CD4-positive, alpha-beta T cell treated with Interleukin-6 for 4 hours (primary cell): ENCODE data around the gene HPCA.
A peak's percentile ranks its signal among the peaks of the same experiment; 100 is the strongest.
"Not testable (repeated sequence)": the region's sequence is repeated elsewhere in the genome, so short reads cannot be mapped to it uniquely, and the experiment has no call there.

Experiments
- DNase-seq: peaks from one replicate; pipeline ENCODE4 v3.0.0-alpha.2; 2020; ENCODE audit warnings: mixed read lengths

HPCA gene

DNA sequence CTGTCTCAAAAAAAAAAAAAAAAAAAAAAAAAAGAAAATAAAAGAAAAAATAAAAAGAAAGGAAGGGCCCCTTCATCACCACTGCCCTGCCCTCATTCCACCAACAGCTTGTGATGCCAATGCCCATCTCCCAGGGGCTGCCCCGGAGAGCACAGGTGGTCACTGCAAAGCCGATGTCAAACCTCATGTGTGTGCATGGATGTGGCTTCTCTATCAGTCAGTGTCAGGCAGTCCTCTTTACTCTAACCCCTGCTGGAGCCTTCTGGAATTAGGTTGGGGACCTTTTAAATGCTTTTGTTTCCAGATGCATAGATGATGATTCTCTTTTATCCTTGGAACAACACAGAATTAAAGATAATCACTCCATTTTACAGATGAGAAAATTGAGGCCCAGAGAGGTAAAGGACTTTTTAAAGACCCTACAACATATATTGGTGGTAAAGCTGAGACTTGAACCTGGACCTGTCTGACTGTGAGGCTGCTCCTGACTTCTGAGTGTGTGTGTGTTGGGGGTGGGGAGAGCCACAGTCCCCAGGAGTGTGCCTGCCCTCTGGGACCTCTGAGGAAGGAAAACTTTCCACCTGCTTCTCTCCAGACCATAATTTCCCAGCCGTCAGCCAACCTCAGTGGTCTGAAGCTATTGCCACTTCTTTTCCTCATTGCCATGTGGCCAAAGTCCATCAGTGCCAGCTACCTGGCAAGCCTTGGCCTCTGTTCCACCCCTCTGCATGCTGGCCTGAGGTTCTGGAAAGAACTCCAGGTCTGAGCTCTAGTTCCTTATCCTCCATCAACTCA, 17.9 kb downstream of the HPCA start:
- DNase-seq, result no peak

DNA sequence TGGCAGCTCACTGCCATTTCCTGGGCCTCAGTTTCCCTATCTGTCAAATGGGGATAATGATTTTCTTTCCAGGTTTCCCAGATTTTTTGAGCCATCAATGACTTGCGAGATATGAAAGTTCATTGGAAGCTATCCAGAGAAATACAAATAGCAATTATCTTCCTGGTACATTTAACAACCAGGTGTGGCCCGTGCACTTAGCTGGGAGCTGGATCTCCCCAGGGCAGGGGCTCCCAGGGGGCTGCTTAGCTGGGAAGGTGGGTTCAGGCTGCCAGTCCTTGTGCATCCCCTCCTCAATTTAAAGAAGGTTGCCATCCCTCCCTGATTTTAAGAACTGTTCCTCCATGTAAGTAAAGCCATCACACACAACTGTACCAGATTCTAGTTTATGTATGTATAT, 18.5 kb downstream of the HPCA start:
- DNase-seq, result no peak

DNA sequence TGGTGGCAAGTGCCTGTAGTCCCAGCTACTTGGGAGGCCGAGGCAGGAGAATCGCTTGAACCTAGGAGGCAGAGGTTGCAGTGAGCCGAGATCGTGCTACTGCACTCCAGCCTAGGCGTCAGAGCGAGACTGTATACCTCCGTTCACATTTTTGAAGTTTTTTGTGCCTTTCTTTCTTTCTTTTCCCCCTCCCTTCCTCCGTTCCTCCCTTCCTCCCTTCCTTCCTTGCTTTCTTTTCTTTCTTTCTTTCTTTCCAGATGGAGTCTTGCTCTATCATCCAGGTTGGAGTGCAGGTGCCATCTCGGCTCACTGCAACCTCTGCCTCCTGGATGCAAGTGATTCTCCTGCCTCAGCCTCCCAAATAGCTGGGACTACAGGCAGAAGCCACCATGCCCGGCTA, 19.3 kb downstream of the HPCA start:
- DNase-seq, result not testable (repeated sequence)

DNA sequence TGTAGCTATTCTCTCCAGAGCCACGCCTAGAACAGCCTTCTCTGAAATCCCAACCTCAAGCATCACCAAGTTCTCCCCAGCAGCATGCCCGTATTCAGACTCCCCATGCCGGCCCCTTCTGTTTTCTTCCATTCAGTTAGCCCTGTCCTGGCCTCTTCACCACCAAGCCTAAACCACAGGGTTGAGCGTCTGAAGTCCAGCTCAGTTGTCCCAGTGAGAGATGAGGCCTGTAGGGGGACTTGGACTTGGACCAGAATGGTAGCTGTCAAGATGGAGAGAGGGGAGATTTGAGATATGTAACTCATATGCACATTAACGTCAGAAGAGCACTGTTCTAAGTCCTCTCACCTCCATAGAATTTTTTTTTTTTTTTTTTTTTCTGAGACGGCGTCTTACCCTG, 20.4 kb downstream of the HPCA start:
- DNase-seq, result no peak

DNA sequence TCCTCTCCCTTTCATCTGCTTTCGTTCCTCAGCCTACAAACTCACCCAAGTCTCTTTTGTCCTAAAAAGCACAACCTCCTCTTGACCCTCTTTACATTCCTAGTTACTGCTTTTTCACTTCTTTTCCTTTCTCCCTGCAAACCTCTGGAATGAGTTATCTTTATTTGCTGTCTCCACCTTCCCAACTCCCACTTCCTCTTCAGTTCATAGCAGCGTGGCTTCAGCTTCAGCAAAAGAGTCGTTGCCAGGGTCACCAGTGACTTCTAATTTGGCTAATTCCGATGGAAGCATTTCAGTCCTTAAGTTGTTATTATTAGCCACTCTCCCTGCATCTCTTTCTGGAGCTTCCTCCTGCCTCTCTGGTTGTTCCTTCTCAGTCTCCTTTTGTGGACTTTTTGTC, 21.1 kb downstream of the HPCA start:
- no peak for DNase-seq

DNA sequence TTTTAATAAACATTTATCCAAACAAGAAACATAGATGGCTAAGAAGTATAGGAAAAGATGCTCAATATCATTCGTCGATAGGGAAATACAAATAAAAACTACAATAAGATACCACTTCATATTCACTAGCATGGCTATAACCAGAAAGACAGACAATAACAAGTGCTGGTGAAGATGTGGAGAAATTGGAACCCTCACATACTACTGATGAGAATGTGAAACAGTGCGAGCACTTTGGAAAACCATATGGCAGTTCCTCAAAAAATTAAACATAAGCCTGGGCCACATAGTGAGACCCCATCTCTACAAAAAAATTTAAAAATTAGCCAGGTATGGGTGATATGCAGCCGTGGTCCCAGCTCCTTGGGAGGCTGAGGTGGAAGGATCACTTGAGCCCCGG, 24.0 kb downstream of the HPCA start:
- no peak for DNase-seq

DNA sequence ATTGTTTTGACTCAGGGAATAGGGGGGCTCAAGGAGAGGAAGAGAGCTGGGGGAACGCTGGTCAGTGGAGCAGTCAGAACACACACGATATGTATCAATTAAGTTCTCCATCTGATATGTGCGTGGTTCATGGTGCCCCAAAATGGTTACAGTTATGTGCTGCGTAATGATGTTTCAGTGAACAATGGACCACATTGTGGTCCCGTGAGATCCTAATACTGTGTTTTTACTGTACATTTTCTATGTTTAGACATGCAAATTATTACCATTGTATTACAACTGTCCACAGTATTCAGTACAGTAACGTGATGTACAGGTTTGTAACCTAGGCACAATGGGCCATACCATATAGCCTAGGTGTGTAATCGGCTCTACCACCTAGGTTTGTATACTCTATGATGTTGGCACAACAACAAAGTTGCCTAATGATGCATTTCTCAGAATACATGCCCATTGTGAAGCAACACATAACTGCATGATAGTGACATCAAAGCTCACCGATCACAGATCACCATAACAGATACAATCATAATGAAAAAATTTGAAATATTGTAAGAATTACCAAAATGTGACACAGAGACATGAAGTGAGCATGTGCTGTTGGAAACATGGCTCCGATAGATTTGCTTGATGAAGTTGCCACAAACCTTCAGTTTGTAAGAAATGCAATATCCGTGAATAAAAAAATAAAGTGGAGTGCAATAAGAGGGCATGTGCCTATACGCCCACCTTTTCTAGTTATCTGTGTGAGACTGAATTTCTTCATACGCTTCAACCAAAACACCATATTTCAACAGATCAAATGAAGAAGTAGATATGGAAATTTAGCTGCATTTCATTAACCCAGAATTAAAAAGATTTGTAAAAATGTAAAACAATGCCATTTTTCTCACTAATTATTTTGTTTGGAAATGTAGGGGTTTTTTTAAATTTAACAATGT, 29.7 kb downstream of the HPCA start:
- no peak for DNase-seq

DNA sequence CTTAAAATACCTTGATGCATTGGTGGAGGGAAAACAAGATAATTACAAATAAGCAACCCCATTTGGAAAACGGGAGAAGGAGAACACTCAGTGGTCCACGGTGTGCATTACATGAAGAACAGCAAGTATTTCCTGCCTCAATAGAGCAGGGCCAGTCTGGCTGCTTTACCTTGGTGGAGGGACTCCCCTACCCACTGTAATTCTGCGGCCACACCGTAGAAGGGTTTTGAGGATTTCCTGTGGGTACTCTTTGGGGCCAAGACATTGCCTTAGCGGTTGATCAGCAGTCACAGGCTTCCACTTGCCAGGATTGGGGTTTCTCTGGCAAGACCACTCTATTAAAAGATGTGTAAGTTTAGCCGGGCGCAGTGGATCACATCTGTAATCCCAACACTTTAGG, 31.2 kb downstream of the HPCA start:
- no peak for DNase-seq

DNA sequence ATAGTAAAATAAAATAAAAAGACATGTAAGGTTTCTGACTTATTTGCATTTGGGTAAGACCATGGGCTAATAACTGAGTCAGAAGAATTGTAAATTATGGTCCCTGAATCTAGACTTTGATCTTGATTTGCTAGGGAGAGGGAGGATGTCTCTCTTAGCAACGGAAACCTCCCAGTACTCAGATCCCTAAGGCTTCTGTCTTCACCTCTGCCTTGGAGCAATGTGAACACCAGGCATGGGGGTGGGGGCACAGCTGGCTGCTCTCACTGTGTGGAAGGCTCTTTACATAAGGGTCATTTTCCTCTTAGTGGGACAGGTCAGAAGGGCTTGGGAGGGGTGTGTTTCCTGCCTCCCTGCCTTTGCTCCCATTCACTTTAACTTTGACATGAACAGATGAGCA, 31.9 kb downstream of the HPCA start:
- no peak for DNase-seq

DNA sequence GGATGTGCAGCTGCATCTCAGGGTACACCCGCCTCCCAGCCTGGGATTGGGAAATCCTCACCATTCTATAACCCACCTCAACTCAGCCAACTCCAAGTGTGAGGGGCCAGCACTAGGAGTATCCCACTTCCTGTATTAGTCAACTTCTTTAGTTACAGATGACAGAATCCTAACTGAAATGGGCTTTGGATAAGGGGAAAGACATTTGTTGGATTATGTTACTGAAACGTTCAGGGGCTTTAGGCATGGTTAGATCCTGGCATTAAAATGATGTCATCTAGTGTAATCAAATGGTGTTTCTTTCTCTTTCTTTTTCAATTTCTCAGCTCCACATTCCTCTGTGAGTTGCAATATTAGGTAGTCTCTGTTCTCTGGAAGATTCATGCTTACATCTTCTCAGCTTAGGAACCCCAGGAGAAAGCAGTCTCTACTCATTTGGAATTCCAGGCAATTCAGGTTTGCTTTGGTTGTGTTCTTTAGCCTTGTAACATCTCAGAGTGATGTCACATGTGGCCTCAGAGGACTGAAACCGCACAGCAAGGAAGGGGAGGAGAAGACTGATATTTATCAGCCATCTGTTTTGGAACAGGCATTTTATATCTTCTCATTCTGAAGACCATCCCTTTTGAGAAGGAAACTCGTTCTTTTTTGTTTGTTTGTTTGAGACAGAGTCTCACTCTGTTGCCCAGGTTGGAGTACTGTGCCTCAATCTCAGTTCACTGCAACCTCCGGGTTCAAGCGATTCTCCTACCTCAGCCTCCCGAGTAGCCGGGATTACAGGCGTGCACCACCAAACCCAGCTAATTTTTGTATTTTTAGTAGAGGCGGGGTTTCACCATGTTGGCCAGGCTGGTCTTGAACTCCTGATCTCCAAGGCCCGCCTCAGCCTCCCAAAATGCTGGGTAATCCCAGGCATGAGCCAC, 33.8 kb downstream of the HPCA start:
- no peak for DNase-seq

DNA sequence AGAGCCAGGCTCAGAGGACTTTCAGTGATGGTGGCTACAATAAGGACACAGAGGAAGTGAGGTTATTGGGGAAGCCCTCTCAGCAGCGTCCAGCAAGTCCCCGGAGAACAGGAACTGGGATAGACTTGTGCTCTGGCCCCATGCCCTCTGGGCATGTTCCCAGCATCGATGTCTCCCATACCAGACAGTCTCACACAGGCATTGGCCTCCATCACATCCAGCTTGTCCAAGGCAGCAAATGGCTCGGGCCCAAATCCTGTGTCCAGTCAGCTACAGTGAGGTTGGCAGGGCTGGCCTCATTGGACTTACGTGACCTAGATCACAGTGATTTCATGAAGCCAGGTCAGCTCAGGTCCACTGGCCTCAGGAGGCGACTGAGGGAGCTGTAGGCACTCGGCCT, 34.5 kb downstream of the HPCA start:
- no peak for DNase-seq

DNA sequence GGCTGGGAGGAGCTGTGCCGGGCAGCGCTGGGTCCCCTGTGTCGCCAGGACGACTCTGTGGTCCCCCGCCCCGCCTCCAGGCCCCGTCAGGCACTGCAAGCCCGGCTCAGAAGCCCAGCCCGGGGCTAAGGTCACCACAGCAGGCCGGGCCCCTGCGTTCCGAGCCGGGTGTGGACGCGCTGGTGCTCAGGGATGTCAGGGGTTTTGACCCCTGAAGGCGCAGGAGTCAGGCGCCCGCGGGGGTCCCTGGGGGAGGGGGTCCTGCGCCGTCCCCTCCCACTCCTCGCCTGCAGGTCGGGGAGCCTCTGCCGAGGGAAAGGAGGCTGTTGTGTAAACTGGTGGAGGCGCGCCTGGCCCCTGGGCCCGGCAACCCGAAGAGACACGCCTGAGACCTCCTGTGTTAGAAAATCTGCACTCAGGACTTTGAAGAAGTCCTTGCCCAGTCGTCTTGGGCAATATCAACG, 38.6 kb downstream of the HPCA start:
- peak; percentile 9 for DNase-seq

DNA sequence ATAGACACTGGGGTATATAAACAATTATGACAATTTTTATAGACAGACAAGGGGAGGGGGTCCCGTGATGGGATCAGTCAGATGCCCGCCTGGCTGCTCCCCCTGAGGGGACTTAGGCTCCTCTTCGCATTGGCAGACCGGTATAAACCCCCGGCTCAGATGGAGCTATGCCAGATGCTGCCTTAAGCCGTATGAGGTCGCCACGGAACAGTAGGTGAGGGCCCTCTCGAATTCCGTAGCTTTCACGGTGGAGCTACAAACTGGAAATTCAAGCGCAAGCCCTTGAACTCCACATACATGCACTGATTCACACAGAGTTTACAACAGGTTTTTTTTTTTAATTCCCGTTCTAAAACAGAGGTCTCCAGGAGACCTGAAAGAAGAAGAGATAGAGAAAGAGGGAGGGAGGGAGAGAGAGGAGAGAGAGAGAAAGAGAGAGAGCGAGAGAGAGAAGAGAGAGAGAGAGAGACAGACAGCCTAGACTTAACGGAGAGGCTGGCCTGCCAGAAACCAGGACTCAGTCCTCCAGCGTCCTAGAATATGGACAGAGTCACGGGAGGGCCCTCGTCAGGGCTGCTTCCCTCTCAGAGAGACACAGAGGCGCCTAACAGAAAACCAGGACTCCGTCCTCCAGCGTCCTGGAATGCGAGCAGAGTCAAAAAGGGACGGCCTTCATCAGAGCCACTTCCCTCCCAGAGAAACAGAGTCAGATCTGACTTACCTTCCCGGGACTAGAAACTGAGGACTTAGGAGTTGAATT, 39.3 kb downstream of the HPCA start:
- DNase-seq, result peak; percentile 27

DNA sequence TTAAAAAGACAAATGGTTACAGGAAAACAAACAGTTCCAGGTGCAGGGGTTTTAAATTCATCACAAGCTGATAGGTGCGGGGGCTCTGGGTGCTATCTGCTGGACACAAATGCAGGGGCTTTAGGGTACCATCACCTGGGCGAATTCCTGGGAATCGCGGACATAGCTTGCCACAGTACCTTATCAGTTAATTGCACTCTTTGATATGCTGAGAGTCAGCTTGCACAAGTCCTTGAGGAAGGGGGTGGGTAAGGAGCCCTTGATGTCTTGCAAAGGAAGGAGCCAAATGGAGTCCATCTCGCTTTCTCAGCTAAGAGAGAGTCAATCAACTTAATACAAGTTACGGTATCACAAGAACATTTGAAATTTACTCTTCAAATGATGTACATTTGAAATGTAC, 40.3 kb downstream of the HPCA start:
- no peak for DNase-seq

DNA sequence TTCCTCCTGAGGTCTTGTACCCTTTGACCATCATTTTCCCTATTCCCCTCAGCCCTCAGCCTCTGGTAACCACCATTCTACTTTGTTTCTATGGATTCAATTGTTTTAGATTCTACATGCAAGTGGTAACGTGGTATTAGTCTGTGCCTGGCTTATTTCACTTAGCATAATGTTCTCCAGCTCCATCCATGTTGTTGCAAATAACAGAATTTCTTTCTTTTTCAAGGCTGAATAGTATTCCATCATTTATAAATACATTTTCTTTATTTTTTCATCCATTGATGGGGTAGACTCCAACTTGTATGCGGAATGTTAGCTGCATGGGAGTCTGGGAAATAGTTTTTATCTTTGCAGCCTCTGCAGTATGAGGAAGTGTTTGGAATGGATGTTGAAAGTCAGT, 41.1 kb downstream of the HPCA start:
- DNase-seq, result no peak

DNA sequence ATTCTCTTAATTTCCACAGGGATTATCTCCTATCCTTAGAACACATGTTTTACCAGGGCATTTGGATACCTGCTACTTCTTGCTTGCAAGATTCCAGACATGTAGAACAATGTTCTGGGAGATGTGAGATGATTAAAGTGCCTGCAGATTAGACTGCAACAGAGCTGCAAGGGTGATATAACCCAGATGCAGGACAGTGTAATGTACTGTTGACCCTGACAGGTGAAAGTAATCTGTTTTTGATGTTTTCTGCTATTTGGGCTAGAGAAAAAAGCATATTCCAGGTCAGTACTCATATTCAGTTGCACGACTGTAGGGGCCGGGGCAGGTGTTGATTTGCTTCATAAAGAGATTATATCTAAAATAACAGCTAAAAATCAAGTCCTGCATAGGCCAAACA, 42.0 kb downstream of the HPCA start:
- no peak for DNase-seq

DNA sequence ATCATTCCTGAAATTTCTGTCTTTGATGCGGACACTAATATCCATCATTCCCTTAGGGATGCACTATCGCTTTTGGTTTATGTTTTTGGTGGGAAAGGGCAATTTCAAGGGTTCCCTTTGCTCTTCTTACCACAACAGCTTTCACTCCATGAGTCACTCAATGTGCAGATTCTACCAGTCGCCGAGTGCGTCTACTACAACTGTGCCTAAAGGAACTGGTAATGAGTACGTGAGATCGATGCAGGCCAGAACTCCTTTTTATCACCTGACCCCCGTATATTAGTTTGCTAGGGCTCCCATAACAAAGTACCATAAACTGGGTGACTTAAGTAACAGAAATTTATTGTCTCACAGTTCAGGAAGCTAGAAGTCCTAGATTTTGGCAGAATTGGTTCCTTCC, 42.4 kb downstream of the HPCA start:
- no peak for DNase-seq

DNA sequence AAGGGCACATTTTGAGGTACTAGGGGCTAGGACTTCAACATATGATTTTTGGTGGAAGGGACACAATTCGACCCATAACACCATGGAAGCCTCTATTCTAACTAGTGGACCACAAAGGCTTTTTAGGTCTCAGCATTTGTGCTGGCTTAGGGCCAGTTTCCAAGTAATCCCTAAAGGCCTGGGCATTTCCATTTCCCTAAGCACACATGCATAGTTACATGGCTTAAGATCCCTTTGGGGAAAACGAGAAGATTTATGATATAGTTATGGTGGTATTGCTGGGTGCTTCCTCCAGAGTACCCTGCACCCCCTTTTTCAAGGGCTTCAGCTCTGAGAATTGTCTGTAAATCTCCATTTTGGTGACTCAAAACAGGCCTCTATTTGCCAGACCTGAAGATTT, 43.1 kb downstream of the HPCA start:
- no peak for DNase-seq

DNA sequence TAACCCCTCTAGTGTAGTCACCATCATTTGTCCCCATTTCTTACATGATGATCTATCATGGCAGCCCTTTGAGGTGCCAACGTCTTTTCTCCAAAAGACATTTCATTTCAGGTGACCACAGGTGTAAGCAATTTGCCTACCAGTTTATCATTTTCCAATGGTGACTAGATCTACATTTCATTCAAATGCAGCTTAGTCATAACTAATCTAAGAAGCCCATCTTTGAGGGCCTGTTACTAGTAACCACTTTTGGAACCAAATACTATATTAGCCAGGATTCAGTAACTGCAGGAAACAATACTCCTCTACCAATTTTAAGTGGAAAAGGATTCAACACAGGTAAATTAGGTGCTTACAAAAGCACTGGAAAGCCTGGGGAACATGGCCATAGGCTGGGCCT, 45.5 kb downstream of the HPCA start:
- no peak for DNase-seq

DNA sequence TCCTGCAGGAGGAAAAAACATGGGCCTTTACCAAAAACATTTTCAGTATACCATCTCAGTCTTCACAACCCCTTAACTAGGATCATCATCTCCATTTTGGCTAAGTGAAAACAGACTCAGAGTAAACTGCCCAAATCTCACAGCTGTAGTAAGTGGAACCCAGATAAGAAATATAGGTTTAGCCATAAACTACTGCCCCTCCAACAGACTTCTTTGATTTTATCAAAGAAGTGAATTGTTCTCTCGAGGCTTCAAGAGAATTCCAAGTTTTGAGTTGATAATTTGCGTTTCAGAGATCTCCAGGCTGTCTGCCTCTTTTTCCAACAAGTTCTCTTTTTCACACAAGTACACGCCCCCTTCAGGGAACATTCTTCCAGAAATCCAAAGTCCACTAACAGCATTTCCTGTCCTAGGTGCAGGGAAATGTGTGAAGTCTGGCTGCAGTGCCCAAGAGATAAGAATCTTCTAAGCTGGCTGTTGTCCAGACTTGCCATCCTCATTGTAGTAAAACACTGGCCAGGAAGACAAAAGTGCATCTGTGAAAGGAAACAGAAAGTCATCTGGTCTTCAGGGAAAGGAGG, 47.5 kb downstream of the HPCA start:
- DNase-seq, result no peak

DNA sequence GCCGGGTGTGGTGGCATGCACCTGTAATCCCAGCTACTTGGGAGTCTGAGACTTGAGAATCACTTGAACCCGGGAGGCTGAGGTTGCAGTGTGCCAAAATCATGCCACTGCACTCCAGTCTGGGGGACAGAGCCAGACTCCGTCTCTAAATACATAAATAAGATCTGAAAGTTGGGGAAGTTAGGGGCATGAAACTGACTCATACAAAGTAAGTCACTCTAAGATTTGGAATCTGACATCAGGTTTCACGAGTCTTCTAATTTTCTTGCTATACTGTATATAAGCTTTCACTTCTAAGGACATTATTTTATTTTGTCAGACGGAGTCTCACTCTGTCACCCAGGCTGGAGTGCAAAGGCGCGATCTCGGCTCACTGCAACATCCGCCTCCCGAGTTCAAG, 48.2 kb downstream of the HPCA start:
- DNase-seq, result no peak

DNA sequence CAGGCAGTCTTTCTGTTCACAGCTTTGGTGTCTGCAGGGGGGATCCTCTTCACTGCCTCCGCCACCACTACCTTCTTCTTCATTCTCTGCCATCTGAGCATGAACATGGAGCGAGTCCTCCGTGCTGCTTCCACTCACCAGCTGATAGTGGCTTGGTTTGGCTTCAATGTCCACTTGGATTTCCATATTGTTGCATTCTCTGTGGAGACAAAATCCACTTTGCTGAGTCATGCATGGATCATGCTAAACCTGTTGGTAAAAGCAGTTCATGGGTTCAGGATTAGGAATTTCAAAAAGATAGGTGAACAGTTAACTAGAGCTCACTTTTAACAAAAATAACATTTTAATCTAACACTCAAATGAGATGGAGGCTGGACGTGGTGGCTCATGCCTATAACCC, 50.8 kb downstream of the HPCA start:
- DNase-seq, result no peak
